ENCODE data around the gene MAP3K4. TPM values are rescaled to one million over a fixed set of nuclear protein-coding genes. Genes with fewer than 3 reads are reported as not detected.

Gene MAP3K4
- polyA plus RNA-seq, 1 experiment = 12.7 TPM

- ChIA-PET POLR2A (no interaction called here), CTCF (interaction anchor here (0.8 kb wide), 1 partner anchor 261 kb away, joined by 3 read pairs; no protein-coding TSS in a partner anchor)
- TF ChIP-seq CTCF (IDR thresholded peaks at IDR 0.05; ENCODE audit: low read depth, low read length) = no peak
- Histone ChIP-seq H3K27ac (ENCODE audit: low read depth, low read length) (no peak overlapping the region), H3K27me3 (ENCODE audit: control insufficient read depth, insufficient read depth, low read length) (no peaks in the 10 kb centered on the region), H3K4me3 (ENCODE audit: low read depth, low read length) (no peak overlapping the region), H3K9me3 (ENCODE audit: control insufficient read depth, insufficient read depth, low read length) (no peaks in the 10 kb centered on the region)
- DNase-seq (ENCODE audit: low read depth, low spot score) = no peak
Measured at GRCh38 chr6:161109366-161109765, 117.8 kb downstream of the MAP3K4 start.

GRCh38 chr6:161110028-161110779 is 118.6 kb downstream of the MAP3K4 start:
- no peaks in the 10 kb centered on the region for H3K9me3 ChIP-seq (ENCODE audit: control insufficient read depth, insufficient read depth, low read length)
- CTCF ChIA-PET = interaction anchor here (0.8 to 2.0 kb wide), 2 partner anchors 260 to 261 kb away, joined by 3 to 8 read pairs; no protein-coding TSS in a partner anchor
- no peak for TF ChIP-seq CTCF (IDR thresholded peaks at IDR 0.05; ENCODE audit: low read depth, low read length)
- POLR2A ChIA-PET = no interaction called here
- H3K27ac ChIP-seq (ENCODE audit: low read depth, low read length) = no peak overlapping the region
- no peak for DNase-seq (ENCODE audit: low read depth, low spot score)
- H3K4me3 ChIP-seq (ENCODE audit: low read depth, low read length) = no peak overlapping the region
- no peaks in the 10 kb centered on the region for H3K27me3 ChIP-seq (ENCODE audit: control insufficient read depth, insufficient read depth, low read length)

DNA sequence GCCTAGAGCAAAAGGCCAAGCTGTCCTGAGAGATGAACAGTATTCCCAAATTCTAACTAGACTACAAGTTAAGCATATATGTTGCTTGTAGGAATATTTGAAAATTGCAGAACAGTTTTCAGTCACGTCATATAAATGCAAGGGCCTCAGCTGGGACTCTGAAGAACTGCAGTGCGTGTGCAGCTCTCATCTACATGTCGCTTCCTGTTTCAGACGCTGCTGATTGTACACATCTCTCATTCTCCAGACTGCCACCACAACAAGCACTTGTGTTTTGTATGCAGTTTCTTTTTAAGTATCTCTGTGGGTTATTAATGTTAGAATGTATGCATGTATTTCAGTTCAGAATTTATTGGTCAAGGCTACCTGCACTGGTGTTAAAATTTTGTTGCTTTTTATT is 119.7 kb downstream of the MAP3K4 start:
- TF ChIP-seq CTCF (IDR thresholded peaks at IDR 0.05; ENCODE audit: low read depth, low read length) = no peak
- no peak overlapping the region for H3K4me3 ChIP-seq (ENCODE audit: low read depth, low read length)
- ChIA-PET CTCF (interaction anchor here (2.0 kb wide), 1 partner anchor 260 kb away, joined by 8 read pairs; no protein-coding TSS in a partner anchor), POLR2A (no interaction called here)
- no peaks in the 10 kb centered on the region for H3K27me3 ChIP-seq (ENCODE audit: control insufficient read depth, insufficient read depth, low read length)
- no peaks in the 10 kb centered on the region for H3K9me3 ChIP-seq (ENCODE audit: control insufficient read depth, insufficient read depth, low read length)
- no peak for DNase-seq (ENCODE audit: low read depth, low spot score)
- no peak overlapping the region for H3K27ac ChIP-seq (ENCODE audit: low read depth, low read length)

GRCh38 chr6:161115468-161115867 is 123.9 kb downstream of the MAP3K4 start:
- Histone ChIP-seq H3K27ac (ENCODE audit: low read depth, low read length) (no peak overlapping the region), H3K27me3 (ENCODE audit: control insufficient read depth, insufficient read depth, low read length) (no peaks in the 10 kb centered on the region), H3K9me3 (ENCODE audit: control insufficient read depth, insufficient read depth, low read length) (no peaks in the 10 kb centered on the region), H3K4me3 (ENCODE audit: low read depth, low read length) (no peak overlapping the region)
- no peak for TF ChIP-seq CTCF (IDR thresholded peaks at IDR 0.05; ENCODE audit: low read depth, low read length)
- POLR2A ChIA-PET = no interaction called here
- CTCF ChIA-PET = interaction anchor here (1.9 kb wide), 1 partner anchor 257 kb away, joined by 9 read pairs; no protein-coding TSS in a partner anchor
- DNase-seq (ENCODE audit: low read depth, low spot score) = no peak

- TF ChIP-seq CTCF (IDR thresholded peaks at IDR 0.05; ENCODE audit: low read depth, low read length) = no peak
- CTCF ChIA-PET = interaction anchor here (1.0 to 1.4 kb wide), 2 partner anchors 9 to 254 kb away, joined by 3 to 6 read pairs; no protein-coding TSS in a partner anchor
- no peak for DNase-seq (ENCODE audit: low read depth, low spot score)
Measured at GRCh38 chr6:161116554-161116953, 125.0 kb downstream of the MAP3K4 start.

More at GRCh38 chr6:161116554-161116953, 125.0 kb downstream of the MAP3K4 start:
- no peaks in the 10 kb centered on the region for H3K9me3 ChIP-seq (ENCODE audit: control insufficient read depth, insufficient read depth, low read length)
- H3K27ac ChIP-seq (ENCODE audit: low read depth, low read length) = no peak overlapping the region
- POLR2A ChIA-PET = no interaction called here
- H3K27me3 ChIP-seq (ENCODE audit: control insufficient read depth, insufficient read depth, low read length) = no peaks in the 10 kb centered on the region
- H3K4me3 ChIP-seq (ENCODE audit: low read depth, low read length) = no peak overlapping the region
